GM18499 (cell line): Measurements from ENCODE around the gene MRAP.
"Not testable (repeated sequence)": the region's sequence is repeated elsewhere in the genome, so short reads cannot be mapped to it uniquely, and the experiment has no call there.

ENCODE experiments used
- ATAC-seq: cut with Tn5 transposase; IDR thresholded peaks from one replicate; pipeline ENCODE4 v1.9.1; 2021; ENCODE audit warnings: moderate number of reproducible peaks; ENCODE audit not compliant: insufficient read depth, unreplicated experiment

The MRAP gene

DNA sequence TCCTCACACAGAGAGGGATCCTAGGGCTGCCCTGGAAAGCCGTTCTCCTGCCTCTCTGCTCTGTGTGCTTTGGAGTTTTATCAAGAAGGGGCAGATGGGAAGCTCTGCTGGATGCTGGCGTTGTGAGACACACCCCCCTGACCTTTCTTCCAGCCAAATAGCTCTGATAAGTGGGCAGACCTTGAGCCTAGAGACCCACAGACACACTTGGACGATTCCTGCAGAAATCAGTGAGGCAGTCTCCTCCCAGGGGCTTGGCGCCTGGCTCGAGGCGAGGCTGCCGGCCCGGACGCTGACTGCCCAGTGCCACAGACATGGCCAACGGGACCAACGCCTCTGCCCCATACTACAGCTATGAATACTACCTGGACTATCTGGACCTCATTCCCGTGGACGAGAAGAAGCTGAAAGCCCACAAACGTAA, at the start of gene MRAP:
Gene MRAP, plus strand, starts transcription at position 198 of the 424 bp plus-strand sequence. Its CDS starts 117 bp downstream, at position 315.
- ATAC-seq: no peak

DNA sequence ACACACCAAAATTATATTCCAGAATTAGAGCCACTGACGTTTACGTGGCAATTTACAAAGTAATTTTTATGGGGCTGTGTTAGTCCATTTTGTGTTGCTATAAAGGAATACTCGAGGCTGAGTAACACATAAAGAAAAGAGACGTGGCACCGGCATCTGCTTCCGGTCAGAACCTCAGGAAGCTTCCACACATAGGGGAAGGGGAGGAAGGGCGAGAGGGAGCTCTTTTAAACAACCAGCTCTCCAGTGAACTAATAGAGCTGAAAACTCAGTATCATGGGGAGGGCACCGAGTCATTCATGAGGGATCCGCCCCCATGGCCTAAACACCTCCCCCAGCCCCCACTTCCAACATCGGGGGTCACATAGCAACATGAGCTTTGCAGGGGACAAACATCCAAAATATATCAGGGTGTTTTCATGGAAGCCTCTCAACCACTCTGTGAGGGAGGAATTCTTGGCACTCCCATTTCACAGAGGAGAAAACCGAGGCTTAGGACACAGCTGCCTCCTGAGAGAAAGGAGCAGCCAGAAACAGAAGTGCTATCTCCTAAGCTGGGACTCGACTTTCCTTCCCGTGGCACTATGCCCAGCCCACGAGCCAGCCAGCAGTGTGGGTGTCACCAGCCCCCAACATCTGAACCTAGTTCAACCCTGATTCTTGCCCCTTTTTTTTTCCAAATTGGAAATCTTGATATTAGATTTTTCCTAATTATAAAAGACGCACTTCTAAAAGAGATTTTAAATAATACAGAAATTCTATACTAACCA, 49.0 kb upstream of the MRAP start:
- no peak for ATAC-seq

GRCh38 chr21:32252136-32252535, 46.5 kb upstream of the MRAP start:
- ATAC-seq: no peak

DNA sequence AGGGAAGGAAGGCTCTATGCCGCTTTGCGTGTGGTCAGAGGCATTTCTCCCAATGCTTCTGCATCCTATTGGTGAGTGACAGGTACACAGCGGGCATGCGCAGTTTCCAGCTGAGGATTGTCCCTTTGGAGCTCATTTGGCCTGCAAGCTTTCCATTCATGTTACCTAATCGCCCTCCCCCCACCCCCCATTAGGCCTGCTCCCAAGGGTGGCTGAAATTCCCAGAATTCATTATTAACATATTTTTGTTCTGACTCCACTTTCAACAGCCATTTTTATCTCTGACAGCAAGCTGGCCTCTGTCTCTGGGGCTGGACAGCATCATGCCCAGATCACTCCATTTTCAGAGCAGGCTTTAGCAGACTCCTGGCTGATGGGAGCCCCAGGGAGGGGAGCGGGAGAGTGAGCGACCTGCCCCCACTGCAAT, 45.4 kb upstream of the MRAP start:
- ATAC-seq: no peak

- ATAC-seq: no peak
Observed at GRCh38 chr21:32256251-32256650, 42.4 kb upstream of the MRAP start.

DNA sequence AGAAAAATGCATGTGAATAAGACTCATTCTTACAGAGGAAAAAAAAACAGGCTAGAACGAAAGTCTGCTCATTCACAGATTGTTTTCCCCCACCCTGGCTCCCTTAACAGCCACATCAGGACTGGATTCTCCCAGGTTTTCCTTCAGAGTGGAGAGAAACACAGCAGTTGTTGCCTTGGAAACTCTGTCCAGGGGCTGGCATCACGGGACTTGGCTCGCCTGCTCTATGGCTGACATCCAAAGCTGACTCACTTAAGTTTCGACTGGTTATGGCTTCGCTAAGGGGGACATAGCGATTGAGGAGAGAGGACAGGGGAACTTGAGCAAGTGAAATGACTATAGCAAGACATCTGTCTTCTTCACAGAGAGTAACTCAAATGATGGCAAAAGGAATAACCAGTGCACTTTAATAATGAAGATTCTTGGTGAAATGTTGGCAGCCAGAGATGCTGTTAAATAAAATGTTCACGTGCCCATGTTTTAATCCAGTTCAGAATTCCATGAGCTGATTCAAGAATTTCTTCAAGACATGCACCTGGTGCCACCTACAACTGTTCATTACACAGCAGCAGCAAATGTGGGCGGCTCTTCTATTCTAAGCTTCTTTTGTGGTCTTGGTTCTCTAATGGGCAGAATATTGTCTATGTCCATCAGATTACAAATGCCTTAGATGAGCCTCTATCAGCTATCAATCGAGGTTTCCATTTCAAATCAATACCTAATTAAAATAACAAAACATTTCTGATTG, 41.6 kb upstream of the MRAP start:
- ATAC-seq: no peak

DNA sequence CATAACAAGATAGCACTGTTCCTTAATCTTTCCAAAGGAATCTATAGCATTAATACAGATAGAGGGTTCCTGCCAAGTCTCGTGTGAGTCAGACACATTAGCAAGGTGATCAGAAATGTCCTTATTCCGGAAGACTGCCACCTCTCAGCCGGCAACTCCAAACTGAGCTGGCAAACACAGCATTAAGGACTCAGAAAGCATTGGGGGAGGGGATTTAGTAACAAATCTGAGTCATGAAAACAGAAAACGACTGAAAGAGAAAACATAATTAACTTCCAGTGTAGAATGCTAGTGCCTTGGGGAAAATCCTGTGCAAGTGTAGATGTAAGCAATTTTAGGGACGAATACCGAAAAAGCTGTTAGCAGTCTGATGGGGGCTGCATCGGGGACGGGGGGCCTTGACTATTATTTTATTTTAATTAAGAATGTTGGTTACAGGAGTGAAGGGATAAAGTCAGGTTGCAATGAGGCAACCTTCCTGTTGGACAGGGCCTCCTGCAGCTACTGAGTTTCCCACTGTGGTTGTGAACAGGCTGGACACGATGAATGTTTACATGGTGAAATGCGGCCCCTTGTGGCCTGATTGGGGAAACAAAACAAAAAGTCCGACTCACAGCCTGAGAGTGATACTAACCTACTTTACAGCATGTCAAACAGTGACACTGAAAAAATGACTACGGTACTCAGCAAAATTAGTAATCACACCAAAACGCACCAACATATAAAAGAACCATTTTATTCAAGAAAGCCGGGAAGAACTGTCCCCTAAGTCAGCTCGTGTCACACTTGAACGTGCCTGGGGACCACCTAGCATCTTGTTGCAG, 40.5 kb upstream of the MRAP start:
- ATAC-seq: no peak

- not testable (repeated sequence) for ATAC-seq
Observed at GRCh38 chr21:32258786-32259048, 39.9 kb upstream of the MRAP start.

DNA sequence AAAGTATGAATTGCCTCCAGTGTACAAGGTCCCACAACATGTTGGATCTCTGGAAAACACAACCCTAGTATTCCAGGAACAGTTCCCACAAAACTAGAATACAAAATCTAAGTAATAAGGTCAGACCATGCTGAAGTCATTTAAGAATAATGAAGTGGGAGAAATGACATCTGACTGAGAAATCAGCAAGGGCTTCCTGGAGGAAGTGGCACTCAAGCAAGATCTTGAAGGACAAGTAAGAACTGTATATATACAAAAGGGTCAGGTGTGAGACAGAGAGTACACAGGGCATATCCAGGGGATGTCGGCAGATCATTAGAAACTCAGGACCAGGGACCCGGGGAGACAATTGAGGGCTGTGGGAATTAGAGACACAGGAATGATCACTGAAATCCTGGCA, 38.5 kb upstream of the MRAP start:
- no peak for ATAC-seq

DNA sequence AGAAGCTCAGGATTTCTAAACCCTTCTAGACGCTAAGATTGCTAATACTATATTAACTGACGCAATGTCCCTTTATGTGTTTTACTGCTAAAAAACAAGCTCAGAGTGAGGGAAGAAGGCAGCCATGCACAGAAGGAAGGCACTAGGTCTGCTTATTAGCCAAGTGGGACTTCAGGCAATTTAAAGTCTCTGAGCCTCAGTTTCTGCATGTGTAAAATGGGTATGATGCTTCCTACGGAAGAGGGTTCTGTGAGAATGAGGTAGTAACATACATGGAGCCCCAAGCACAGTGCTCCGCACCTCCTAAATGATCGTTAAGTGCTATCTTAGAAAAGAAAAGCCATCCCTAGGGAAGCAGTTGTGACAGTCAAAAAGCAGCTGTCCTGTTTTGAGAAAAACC, 36.7 kb upstream of the MRAP start:
- no peak for ATAC-seq

- ATAC-seq: not testable (repeated sequence)
Observed at GRCh38 chr21:32265321-32265720, 33.3 kb upstream of the MRAP start.

- no peak for ATAC-seq
Observed at GRCh38 chr21:32270748-32271147, 27.9 kb upstream of the MRAP start.

DNA sequence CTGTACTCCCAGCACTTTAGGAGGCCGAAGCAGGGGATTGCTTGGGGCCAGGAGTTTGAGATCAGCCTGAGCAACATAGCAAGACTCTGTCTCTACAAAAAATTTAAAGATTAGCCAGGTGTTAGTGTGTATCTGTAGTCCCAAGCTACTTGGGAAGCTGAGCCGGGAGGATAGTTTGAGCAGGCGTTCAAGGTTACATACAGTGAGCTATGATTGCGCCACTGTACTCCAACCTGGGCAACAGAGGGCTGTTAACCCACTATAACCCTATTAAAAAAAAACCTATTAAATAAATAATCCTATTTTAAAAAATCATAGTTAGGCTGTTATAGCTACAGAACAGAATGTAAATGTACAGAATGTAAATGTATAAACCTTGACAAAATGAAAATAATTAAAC, 22.0 kb upstream of the MRAP start:
- ATAC-seq: no peak

DNA sequence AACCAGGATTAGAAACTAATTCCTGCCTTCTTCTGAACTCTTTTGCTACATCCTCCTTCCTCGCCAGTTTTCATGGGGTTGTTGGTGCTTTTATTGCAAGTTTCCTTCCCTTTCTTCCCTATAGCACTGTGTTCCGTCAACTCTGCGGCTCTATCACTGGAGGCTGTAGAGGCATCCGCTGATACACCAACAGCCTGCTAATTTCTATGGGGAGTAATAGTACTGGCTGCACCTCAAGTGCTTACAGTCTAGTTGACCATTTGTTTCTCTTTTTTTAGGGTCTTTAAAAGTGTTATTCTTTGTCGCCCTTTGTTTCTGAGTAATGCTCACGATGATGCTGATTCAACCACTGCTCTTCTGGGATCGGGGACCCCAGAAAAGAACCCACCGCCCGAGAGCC, 20.6 kb upstream of the MRAP start:
- ATAC-seq: no peak

DNA sequence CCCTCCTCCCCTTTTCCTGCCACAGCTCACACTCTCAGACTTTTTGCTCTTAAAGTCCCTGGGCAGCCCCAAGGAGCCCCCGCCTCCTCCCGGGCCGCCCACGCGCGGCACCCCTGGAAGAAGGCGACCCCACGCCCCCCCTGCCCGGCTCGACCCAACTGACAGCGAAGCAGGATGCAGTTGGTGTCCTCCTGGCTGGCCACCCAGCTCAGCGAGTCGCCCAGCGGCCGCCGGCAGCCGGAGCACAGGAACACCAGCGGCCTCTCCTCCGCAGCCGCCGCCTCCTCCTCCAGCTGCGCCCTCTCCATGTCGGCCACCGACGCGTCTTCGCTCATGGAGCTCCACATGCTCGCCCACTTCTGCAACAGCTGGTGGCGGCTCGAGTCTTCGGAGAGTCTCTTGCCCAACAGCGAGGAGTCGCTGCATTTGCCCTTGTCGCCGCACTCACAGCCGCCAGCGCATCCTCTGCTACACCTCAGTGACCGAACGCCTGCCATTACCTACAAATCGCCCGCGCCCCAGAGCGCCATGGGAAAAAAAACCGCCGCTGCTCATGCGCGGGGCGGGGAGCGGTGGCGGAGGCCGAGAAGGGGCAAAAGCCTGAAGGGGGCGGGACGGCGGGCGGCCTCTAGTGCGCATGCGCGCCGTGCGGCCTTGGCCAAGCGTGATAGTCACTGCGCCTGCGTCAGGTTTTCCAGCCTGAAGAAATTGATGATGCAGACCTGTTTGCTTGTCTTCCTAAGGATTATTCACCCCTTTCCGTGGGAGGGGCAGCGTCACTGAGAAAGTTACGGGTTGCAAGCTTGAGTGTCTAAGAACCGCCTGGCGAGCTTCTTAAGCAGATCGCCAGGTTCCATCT, 19.9 kb upstream of the MRAP start, which contains the start of gene MIS18A:
Gene MIS18A, minus strand, starts transcription at position 532 of the 859 bp plus-strand sequence. Its CDS starts 35 bp downstream, at position 497.
- peak; percentile 83 for ATAC-seq

DNA sequence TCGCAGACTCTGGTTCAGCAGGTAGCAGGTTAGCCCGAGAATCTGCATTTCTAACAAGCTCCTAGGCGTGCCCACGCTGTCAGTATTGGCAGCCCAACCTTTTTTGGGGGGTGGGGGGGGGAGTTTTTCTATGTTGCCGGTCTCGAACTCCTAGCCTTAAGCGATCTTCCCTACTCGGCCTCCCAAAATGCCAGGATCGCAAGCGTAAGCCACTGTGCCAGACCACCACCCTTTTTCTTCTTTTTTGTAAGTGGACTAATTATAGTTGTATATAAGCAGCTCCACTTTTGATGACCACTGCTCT, 19.3 kb upstream of the MRAP start:
- ATAC-seq: peak; percentile 13

DNA sequence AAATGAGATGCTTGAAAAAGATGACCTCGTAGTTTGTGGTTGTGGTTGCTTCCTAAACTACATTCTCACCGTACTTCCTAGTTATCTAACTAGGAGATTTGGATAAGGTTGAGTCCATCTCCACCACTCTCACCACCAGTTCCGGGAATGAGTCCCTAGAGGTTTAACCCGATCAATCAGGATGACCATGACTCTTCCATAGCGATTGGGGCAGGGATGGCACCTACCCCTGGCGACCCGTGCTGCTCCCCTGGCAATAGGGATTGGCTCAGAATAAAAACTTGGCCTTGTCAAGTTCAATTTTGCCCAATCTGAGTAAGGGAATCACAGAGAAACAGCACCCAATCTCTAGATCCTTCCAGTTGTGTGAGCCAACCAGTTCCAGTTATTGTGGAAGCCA, 17.1 kb upstream of the MRAP start:
- ATAC-seq: no peak

DNA sequence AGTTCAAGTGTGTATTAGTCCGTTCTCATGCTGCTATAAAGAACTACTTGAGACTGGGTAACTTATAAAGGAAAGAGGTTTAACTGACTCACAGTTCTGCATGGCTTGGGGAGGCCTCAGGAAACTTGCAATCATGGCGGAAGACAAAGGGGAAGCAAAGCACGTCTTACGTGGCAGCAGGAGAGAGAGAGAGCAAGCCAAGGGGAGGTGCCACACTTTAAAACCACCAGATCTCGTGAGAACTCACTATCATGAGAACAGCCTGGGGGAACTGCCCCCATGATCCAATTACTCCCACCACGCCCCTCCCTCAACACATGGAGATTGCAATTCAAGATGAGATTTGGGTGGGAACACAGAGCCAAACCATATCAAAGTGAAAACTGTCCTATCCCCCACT, 15.7 kb upstream of the MRAP start:
- no peak for ATAC-seq

GRCh38 chr21:32285476-32285875, 13.2 kb upstream of the MRAP start:
- ATAC-seq: no peak

- no peak for ATAC-seq
Observed at GRCh38 chr21:32297449-32297848, 1.2 kb upstream of the MRAP start.
